ENCODE data around the gene CYP2F1. TPM values are rescaled to one million over a fixed set of nuclear protein-coding genes. Genes with fewer than 3 reads are reported as not detected.
"Not testable (repeated sequence)": the region's sequence is repeated elsewhere in the genome, so short reads cannot be mapped to it uniquely, and the experiment has no call there.

The CYP2F1 gene, protein sequence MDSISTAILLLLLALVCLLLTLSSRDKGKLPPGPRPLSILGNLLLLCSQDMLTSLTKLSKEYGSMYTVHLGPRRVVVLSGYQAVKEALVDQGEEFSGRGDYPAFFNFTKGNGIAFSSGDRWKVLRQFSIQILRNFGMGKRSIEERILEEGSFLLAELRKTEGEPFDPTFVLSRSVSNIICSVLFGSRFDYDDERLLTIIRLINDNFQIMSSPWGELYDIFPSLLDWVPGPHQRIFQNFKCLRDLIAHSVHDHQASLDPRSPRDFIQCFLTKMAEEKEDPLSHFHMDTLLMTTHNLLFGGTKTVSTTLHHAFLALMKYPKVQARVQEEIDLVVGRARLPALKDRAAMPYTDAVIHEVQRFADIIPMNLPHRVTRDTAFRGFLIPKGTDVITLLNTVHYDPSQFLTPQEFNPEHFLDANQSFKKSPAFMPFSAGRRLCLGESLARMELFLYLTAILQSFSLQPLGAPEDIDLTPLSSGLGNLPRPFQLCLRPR
- polyA plus RNA-seq (ENCODE audit: insufficient read depth in 1 of 5, insufficient read length in 5 of 5, low replicate concordance in 1 of 5): under 1 TPM; 0.16 to 0.42 (median 0.23) TPM
- long read RNA-seq, donor 1: 0 reads
- long read RNA-seq, donor 2: 0 reads
- long read RNA-seq, donor 3: 0 reads
- long read RNA-seq, donor 4: 0 reads
- long read RNA-seq, donor 5: 0 reads
- long read RNA-seq, donor 6: 0 reads
- long read RNA-seq, donor 7: 0 reads
- long read RNA-seq, donor 8: 0 reads

DNA sequence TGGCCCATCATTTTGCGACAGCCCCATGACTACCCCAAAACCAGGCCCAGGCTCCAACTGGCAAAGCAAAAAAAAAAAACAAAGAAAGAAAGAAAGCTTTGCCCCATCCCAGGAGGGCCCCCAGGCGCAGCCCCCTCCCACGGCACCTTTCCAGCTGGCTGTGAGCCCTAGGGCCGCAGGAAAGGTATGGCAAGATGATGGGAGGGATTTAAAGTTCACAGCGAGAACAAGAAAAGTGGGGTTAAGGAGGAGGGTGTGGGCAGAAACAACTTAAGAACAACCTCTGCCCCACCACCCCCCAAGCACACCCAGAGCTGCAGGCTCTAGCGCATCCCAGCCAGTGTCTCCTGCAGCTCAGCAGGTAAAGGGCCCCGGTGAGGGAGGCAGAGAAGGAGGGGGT is at the start of gene CYP2F1:
CYP2F1 (plus strand) TSS at position 301 of the 400 bp plus-strand sequence. CDS start 1,757 bp downstream, outside the sequence.
- DNase-seq: no peak

DNA sequence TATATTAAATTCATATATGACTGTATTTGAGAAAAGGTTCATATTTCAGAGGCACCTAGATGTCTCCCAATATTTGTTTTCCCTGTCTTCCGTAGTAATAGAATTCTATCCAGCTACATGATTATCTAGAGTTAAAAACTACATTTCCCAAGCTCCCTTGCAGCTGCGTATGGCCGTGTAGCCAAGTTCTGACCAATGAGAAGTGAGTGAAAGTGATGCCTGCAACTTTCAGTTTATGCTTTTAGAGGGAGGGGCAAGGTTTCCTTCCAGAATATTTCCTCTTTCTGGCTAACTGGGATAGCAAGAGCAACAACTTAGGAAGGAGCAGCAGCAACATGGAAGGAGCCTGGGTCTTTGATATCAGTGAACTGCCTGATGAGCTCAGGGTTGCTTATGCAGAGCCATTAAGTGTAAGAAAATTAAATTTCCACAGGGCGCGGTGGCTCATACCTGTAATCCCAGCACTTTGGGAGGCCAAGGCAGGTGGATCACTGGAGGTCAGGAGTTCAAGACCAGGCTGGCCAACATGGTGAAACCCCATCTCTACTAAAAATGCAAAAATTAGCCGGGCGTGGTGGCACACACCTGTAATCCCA is 49.2 kb upstream of the CYP2F1 start:
- DNase-seq: no peak

DNA sequence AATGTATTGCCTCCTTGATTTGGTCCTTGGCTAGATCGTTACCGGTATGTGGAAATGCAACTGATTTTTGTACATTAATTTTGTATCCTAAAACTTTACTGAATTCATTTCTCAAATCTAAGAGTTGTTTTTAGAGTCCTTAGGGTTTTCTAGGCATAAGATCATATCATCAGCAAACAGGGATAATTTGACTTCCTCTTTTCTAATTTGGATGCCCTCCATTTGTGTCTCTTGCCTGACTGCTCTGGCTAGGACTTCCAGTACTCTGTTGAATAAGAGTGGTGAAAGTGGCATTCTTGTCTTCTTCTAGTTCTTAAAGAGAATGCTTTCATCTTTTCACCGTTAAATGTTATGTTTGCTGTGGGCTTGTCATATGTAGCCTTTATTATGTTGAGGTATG is 37.9 kb upstream of the CYP2F1 start:
- no peak for DNase-seq

DNA sequence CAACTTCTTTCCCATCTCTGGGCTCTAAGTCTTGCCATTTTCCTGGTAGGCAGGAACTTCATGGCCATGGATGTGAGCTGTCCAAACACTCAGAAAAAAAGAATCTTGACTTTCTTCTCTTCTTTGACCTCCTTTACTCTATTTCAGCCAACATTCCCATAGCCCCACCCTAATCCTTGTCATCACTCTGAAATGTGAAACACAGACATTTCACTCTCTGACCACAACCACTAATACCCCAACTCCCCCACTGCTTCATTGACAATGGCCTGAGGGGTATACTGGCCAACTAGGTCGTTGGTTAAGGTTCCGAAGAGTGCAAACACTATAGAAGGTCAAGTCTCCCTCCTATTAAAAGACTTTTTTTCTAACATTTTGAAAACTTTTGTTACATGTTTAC is 30.7 kb upstream of the CYP2F1 start:
- no peak for DNase-seq

DNA sequence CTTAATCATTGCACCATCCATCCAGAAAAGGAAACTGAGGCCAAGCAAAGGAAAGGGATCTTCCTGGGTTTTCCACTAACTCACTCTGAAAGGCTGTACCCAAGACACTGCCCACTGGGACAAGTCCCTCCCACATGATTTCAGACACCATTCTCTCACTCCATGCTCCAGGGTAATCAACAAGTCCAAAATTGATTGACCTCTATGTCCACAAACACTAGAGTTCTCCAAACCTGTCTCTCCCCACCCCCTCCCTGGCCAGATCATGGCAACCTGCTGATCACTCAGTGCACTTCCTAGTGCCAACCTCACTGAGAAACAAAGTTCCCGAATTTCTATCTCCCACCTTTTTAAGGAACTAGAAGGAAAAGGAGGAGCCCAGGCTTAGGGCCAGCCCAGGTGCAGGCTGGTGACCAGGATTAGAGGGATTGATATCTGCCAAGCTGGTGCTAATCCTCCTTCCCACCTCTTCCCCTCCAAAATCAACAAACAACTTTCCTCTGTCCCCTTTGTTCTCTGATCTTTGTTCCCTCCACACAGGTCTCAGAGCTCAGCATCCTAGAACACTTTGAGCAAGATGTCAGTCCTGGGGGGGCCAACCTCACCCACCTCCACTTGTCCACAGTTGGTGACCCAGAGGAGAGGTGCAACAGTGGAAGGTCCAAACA is 28.4 kb upstream of the CYP2F1 start:
- DNase-seq: no peak

DNA sequence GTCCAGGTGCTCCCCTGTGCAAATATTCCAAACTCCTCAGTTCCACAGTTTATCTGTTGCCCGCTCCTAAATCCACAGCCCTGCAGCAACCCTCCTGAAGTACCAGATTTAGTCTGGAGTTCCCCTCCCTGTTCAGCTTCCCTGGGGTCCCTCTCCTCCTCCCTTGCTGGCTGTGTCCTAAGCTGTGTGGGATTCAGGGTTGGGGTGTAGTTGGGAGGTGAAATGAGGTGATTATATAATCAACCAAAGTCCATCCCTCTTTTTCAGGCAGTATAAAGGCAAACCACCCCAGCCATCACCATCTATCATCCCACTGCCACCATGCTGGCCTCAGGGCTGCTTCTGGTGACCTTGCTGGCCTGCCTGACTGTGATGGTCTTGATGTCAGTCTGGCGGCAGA is 26.1 kb upstream of the CYP2F1 start, which contains the start of gene CYP2A13:
CYP2A13 (plus strand) TSS at position 301 of the 400 bp plus-strand sequence; CDS start at position 322, 21 bp downstream.
- no peak for DNase-seq

DNA sequence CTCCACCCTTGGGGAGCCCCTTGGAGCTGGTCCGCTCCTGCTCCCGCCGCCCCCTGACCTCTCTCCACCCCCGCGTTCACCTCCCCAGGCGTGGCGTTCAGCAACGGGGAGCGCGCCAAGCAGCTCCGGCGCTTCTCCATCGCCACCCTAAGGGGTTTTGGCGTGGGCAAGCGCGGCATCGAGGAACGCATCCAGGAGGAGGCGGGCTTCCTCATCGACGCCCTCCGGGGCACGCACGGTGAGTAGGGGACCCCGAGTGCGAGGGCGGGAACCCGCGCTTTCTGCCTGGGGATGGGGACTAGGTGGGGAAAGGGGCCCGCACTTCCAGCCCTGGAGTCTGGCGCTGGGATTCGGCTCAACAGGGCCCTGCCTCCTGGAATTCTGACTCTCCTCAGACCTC is 24.3 kb upstream of the CYP2F1 start:
- no peak for DNase-seq

DNA sequence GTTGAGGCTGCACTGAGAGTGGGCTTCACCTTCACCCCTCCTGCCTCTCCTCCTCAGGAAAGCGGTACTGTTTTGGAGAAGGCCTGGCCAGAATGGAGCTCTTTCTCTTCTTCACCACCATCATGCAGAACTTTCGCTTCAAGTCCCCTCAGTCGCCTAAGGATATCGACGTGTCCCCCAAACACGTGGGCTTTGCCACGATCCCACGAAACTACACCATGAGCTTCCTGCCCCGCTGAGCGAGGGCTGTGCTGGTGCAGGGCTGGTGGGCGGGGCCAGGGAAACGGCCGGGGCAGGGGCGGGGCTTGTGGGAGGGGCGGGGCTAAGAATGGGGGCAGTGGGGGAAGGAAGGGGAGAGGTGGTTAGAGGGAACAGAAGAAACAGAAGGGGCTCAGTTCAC is 18.5 kb upstream of the CYP2F1 start:
- DNase-seq: no peak

DNA sequence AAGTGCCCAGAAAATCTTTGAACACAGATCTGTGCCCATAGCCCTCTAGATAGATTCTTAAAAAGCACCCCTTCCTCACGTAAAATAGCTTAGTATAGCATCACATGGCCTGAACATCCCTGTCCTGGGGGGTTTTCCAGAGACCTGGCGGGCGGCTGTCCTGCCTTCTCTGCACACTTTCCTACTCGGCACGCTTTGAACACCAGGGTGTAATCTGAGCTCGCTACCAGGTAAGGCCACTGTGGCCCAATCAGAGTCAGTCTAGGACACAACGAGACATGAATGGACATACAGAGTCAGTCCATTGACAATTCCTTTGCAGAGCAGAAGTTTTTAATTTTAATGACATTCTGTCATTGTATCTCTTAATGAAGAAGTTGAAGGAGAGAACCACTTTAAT is 17.9 kb upstream of the CYP2F1 start:
- DNase-seq: no peak

DNA sequence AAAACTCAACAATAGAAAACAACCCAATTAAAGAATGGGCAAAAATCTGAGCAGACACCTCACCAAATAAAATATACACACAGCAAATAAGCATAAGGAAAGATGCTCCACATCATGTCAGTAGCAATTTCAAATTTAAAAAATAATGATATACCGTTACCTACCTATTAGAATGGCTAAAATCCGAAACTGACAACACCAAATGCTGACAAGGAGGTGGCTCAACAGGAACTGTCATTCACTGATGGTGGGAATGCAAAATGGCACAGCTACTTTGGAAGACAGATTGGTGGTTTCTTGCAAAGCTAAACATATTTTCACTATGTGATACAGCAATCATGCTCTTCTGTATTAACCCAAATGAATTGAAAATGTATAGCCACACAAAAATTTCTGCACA is 16.9 kb upstream of the CYP2F1 start:
- DNase-seq: no peak

DNA sequence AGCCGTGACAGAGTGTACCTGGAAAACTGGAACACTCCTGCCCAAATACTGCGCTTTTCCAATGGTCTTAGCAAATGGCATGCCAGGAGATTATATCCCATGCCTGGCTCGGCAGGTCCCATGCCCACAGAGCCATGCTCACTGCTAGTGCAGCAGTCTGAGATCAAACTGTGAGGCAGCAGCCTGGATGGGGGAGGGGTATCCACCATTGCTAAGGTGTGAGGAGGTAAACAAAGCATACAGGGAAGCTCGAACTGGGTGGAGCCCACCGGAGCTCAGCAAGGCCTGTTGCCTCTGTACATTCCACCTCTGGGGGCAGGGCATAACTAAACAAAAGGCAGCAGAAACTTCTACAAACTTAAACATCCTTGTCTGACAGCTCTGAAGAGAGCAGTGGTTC is 15.5 kb upstream of the CYP2F1 start:
- DNase-seq: no peak

DNA sequence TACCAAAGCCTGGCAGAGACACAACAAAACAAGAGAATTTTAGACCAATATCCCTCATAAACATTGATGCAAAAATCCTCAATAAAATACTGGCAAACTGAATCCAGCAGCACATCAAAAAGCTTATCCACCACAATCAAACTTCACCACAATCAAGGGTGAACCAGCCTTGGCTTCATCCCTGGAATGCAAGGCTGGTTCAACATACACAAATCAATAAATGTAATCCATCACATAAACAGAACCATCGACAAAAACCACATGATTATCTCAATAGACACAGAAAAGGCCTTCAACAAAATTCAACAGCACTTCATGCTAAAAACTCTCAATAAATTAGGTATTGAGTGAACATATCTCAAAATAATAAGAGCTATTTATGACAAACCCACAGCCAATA is 12.0 kb upstream of the CYP2F1 start:
- not testable (repeated sequence) for DNase-seq

DNA sequence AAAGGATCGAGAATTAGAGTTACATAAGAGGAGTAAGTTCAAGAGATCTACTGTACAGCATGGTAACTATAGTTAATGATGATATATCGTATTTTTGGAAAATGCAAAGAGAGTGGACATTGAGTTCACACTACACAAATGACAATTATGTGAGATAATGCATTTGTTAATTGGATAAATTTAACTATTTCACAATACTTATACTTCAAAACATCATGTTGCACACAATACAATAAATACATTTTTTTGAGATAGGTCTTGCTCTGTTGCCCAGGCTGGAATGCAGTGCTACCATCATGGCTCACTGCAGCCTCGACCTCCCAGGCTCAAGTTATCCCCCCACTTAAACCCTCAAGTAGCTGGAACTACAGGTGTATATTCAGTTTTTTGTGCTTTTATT is 8.1 kb upstream of the CYP2F1 start:
- no peak for DNase-seq

DNA sequence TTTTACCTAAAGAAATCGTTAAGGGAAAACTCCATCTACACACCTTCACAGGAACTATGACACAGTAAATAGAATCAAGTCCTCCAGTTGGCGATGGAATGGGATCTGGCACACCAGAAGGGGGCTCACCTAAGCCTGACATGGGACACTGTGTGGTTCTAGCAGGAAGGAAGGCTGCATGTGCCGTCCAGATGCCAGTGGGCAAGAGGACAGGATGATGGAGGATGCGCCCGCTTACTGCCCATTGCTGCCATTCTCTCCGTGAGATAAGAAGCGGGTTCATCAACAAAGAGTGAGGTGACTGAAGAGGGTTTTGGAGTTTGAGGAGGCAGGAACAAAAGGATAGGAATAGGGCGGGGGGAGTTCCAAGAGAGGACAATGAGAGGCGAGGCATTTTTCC is 2.9 kb upstream of the CYP2F1 start:
- DNase-seq: no peak

DNA sequence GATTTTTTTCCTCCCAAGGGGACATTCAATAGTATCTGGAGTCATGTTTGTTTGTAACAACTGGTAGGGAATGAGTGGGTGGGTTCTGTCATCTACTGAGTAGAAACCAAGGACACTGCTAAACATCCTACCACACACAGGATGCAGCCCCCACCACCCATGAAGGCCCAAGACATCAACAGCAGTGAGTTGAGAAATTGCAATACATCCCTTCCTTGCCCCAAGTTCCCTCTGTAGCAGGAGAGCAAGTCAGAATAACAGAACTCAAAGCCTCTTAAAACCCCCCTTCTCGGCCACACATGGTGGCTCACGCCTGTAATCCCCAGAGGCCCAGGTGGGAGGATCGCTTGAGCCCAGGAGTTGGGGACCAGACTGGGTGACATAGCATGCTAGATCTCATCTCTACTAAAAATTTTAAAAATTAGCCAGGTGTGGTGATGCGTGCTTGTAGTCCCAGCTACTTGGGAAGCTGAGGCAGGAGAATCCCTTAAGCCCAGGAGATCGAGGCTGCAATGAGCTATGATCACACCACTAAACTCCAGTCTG is 2.4 kb upstream of the CYP2F1 start:
- DNase-seq: no peak

DNA sequence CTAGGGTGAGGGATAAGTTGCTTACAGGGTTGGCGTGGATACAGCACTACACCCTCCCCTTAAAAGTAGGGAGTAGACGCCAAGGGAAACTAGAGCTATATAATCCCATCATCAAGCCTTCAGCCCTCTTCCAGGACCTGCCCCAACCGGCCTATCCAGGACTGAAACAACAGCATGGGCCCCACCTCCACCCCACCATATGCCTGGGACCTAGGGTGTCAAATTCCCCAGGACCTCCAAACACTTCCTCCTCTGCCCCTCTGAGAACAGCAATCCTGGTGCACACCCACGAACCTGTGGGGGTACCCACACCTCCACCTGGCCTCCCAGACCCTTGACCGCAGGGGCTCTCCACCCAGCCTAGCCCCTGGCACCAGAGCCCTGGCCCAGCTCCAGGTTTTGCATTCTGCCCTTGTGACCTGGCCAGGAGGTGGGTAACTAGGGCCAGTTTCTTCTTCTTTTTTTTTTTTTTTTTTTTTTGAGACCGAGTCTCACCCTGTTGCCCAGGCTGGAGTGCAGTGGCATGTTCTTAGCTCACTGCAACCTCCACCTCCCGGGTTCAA is 1.4 kb upstream of the CYP2F1 start:
- no peak for DNase-seq

DNA sequence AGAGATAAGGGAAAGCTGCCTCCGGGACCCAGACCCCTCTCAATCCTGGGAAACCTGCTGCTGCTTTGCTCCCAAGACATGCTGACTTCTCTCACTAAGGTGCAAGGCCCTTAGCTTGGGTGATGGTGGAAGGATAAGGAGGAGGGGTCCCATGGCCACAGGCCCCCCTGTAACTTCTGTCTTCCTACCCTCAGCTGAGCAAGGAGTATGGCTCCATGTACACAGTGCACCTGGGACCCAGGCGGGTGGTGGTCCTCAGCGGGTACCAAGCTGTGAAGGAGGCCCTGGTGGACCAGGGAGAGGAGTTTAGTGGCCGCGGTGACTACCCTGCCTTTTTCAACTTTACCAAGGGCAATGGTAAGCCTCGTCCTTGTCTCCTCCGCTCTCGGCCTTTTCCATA is 2.0 kb downstream of the CYP2F1 start:
- no peak for DNase-seq

DNA sequence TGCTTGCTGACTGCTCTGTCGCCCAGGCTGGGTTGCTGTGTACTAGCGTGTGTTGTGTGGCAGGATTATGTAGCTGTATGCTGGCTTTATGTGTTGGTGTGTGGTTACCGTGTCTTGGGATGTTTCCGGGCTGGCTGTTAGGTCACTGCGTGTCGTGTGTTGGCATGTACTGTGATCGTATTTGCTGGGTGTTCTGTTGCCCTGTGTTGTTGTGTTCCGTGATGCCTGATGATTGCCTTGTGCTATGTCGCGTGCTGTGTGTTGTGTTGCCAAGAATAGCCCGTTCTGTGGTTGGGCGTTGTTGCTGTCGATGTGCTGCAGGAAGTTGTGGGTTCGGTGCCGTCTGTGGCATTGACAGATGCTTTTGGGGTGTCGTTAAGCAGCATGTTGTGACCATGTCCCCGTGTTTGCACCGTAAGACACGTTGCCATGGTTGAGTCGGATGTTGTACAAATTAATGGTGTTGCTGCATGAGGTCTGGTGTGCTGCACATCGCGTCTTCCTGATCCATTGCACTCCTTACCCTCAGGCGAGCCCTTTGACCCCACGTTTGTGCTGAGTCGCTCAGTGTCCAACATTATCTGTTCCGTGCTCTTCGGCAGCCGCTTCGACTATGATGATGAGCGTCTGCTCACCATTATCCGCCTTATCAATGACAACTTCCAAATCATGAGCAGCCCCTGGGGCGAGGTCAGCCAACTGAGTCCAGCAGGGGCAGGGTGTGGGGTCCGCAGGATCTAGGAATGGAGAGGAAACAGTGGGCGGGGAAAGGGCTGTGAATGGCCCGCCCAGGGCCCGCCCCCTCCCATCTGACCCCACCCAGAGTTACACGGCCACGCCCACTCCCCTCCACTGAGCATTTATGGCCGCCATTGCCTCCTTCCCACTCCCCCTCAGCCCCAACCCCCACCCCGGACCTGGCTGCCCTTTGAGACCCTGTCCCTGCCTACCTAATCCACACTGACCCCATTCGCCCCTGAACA is 7.0 kb downstream of the CYP2F1 start:
- not testable (repeated sequence) for DNase-seq

DNA sequence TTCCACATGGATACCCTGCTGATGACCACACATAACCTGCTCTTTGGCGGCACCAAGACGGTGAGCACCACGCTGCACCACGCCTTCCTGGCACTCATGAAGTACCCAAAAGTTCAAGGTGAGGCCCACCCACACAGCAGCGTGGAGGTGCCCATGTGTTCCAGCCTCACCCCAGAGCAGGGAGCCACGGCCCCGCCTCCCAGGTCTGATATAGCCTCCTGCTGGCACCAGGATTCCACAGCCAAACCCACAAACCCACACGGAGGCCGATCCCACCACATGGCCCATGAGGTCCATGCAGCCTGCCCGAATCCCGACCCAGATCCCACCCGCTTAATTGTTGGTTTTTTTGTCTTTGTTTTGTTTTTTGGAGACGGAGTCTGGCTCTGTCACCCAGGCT is 8.6 kb downstream of the CYP2F1 start:
- not testable (repeated sequence) for DNase-seq

DNA sequence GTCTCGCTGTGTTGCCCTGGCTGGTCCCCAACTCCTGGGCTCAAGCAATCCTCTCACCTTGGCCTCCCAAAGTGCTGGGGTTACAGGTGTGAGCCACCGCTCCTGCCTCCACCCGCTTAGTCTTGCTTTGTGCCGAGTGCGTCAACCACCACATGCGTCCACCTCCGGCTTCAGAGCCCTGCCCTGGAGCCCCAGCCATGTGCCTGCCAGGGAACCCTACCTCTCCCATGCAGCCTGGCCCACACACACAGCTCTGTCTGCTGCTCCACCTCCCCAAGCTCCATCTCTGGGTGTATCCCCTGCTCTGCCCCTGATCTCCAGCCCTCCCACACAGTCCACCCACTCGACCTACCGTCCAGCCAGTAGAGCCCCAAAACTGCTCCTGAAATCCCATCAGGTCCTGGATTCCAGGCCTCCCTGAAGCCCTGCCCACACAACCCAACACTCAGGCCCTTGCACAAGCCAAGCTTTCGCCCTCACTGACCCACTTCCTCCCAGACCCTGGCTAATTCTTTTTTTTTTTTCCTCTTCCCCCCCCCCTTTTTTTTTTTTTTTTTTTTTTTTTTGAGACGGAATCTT is 9.6 kb downstream of the CYP2F1 start:
- no peak for DNase-seq

Measured in right lung (tissue), 10 donors.